Stomach (tissue), 9 donors: ENCODE results near the gene TBATA. TPM values are rescaled to one million over a fixed set of nuclear protein-coding genes. Genes with fewer than 3 reads are reported as not detected.

Experiments used
- DNase-seq, 2 donors: peaks; one replicate each; pipeline versions ENCODE4 v3.0.0 to v3.0.0-alpha.2; 2013 to 2019
- H3K27ac ChIP-seq, 5 donors: fragments of 200-600 bp in 4 of 5; sonication (generic) in 4 of 5; one replicate each; pipeline ENCODE4 v1.5.1; 2013 to 2019; ENCODE audit warnings: mild to moderate bottlenecking in 1 of 5, moderate library complexity in 1 of 5
- H3K27me3 ChIP-seq, 3 donors: fragments of 200-600 bp; sonication (generic); one replicate each; pipeline ENCODE4 v1.5.1; 2017 to 2019; ENCODE audit warnings: mixed run types in 1 of 3
- H3K36me3 ChIP-seq, 4 donors: fragments of 200-600 bp; sonication (generic); 1 replicate in 3 of 4; 2 replicates in 1 of 4; pipeline ENCODE4 v1.5.1; 2016 to 2019
- H3K4me1 ChIP-seq, 4 donors: fragments of 200-600 bp; sonication (generic); one replicate each; pipeline ENCODE4 v1.5.1; 2016 to 2019
- H3K4me3 ChIP-seq, 4 donors: fragments of 200-600 bp; sonication (generic) in 3 of 4; one replicate each; pipeline ENCODE4 v1.5.1; 2016 to 2019; ENCODE audit warnings: mild to moderate bottlenecking in 1 of 4
- H3K9me3 ChIP-seq, 4 donors: fragments of 200-600 bp; sonication (generic); one replicate each; pipeline ENCODE4 v1.5.1; 2016 to 2019
- EP300 ChIP-seq: sonication (generic); formaldehyde crosslinking; IDR thresholded peaks from one replicate; pipeline ENCODE4 v1.6.1; 2017; ENCODE audit warnings: antibody characterized with exemption
- POLR2A ChIP-seq, 4 donors: fragments of 450-650 bp; IDR thresholded peaks; one replicate each; pipeline ENCODE4 v1.6.1; 2016; ENCODE audit warnings: antibody characterized with exemption in 4 of 4, control low read depth in 2 of 4, mild to moderate bottlenecking in 1 of 4, moderate library complexity in 1 of 4
- POLR2AphosphoS5 ChIP-seq, 3 donors: sonication (generic); formaldehyde crosslinking; IDR thresholded peaks; one replicate each; pipeline ENCODE4 v1.6.1; 2016; ENCODE audit warnings: antibody characterized with exemption in 3 of 3
- WGBS, 5 donors: extraction: QIAGEN DNeasy Blood & Tissue Kit in 3 of 5; methylation state at CpG; one replicate each; pipeline versions ENCODE4 v1.1.5 to v1.1.7; 2013 to 2018; 5-methylcytosine and 5-hydroxymethylcytosine counted together
- intact Hi-C: fragments of 100-400 bp; cut with DNase I; formaldehyde crosslinking; loops from one replicate; pipeline ENCODE4 v1.15.1; 2023; ENCODE audit warnings: low total_unique reads
- polyA plus RNA-seq, 3 donors: library from polyadenylated mRNA; stranded (reverse); fragments of 200-250 nt; gene quantifications; one replicate each; pipeline ENCODE4 v1.2.3, GENCODE V29; 2013
- total RNA-seq, 5 donors: library from RNA; depleted of rRNA; stranded (reverse); fragments of >200 nt; gene quantifications; one replicate each; pipeline versions ENCODE4 v1.1.0 to v1.2.3, GENCODE V29; 2014 to 2016
- TF ChIP-seq, protein P1 (sequence below), 7 experiments: fragments of 450-650 bp in 4 of 7; fragments of 200-600 bp in 3 of 7; sonication (generic) in 3 of 7; IDR thresholded peaks; one replicate each; pipeline ENCODE4 v1.5.1; 2016 to 2019; ENCODE audit warnings: antibody characterized with exemption in 7 of 7, control low read depth in 2 of 7, mild to moderate bottlenecking in 1 of 7
- donor health status: healthy with polysubstance abuse.
- donor health status: Bipolar disorder and iron deficiency.
- donor health status: healthy.

Gene TBATA
- total and polyA plus RNA-seq, 8 donors = not detected

DNA sequence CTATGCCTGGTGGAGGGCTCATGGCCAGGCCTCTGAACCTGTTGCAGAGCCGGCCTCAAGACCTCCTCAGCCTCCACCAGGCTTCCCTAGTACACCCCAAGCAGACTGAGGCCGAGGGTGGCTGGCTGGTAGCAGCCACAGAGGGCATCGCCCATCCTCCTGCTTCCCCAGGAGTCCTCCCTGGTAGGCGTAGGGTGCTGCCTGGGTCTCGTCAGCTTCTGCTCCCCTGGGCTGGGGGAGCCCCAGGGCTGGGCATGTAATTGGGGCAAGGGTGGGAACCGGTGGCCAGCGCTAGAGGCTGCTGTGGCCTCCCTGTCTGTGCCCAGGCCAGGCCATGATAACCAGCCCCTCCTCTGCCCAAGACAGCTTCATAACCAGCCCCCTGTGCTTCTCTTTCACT is 32.6 kb downstream of the TBATA start:
- Histone ChIP-seq H3K36me3 (no peaks in the 10 kb centered on the region), H3K27me3 (no peaks in the 10 kb centered on the region), H3K9me3 (no peaks in the 10 kb centered on the region), H3K27ac (no peak overlapping the region), H3K4me1 (no peaks in the 10 kb centered on the region), H3K4me3 (no peak overlapping the region)
- intact Hi-C loops = loop anchor here (10.0 kb wide), 1 partner anchor 298 kb away; no protein-coding TSS in a partner anchor
- TF ChIP-seq, protein P1, sequence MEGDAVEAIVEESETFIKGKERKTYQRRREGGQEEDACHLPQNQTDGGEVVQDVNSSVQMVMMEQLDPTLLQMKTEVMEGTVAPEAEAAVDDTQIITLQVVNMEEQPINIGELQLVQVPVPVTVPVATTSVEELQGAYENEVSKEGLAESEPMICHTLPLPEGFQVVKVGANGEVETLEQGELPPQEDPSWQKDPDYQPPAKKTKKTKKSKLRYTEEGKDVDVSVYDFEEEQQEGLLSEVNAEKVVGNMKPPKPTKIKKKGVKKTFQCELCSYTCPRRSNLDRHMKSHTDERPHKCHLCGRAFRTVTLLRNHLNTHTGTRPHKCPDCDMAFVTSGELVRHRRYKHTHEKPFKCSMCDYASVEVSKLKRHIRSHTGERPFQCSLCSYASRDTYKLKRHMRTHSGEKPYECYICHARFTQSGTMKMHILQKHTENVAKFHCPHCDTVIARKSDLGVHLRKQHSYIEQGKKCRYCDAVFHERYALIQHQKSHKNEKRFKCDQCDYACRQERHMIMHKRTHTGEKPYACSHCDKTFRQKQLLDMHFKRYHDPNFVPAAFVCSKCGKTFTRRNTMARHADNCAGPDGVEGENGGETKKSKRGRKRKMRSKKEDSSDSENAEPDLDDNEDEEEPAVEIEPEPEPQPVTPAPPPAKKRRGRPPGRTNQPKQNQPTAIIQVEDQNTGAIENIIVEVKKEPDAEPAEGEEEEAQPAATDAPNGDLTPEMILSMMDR (IDR thresholded peaks at IDR 0.05) = no peak
- no peak for TF ChIP-seq EP300
- TF ChIP-seq POLR2AphosphoS5 (IDR thresholded peaks at IDR 0.05) = no peak
- TF ChIP-seq POLR2A (IDR thresholded peaks at IDR 0.05) = no peak
- 84 to 100% (median 91%) methylated on average over 1 to 7 of the region's 7 CpGs for WGBS, 5 donors
- DNase-seq = no peak

DNA sequence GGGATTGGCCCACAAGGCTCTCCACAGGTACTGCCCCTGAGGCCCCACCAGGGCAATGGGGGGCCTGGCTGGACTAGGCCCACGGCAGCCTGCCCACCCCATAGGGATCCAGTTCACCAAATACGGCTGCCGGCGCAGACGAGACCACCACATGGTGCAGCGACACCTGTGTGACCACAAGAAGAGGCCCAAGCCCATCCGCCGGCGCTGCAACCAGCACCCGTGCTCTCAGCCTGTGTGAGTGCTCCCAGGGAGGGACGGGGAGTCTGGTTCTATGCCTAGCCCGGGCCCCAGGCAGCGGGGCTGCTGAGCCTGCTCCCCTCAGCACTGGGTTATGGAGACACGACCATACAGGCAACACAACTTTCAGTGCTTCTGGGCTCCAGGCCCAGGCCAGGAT is 33.2 kb downstream of the TBATA start:
- TF ChIP-seq EP300 (no peak), POLR2AphosphoS5 (IDR thresholded peaks at IDR 0.05) (no peak), POLR2A (IDR thresholded peaks at IDR 0.05) (no peak)
- TF ChIP-seq, protein P1 (IDR thresholded peaks at IDR 0.05) = no peak
- DNase-seq = no peak
- Histone ChIP-seq H3K9me3 (no peaks in the 10 kb centered on the region), H3K27ac (no peak overlapping the region), H3K4me1 (no peaks in the 10 kb centered on the region), H3K36me3 (no peaks in the 10 kb centered on the region), H3K27me3 (no peaks in the 10 kb centered on the region), H3K4me3 (no peak overlapping the region)
- intact Hi-C loops = loop anchor here (10.0 kb wide), 1 partner anchor 297 kb away; no protein-coding TSS in a partner anchor
- 85 to 95% (median 91%) methylated on average over 3 to 14 of the region's 14 CpGs for WGBS, 5 donors

DNA sequence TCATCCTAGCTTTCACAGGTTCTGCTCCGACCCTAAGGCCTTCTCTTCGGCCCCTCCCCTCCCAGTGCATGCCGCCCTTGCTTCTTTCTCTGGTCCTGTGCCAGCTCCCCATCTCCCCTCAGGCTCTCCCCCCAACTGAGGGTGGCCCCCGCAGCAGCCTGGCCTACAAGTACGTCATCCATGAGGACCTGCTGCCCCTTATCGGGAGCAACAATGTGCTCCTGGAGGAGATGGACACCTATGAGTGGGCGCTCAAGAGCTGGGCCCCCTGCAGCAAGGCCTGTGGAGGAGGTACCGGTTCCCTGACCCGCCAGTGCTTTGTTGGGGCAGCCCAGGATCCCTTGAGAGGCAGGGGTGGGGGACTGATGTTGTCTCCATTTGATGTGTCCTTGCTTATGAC is 33.8 kb downstream of the TBATA start:
- TF ChIP-seq POLR2AphosphoS5 (IDR thresholded peaks at IDR 0.05) = no peak
- TF ChIP-seq, protein P1 (IDR thresholded peaks at IDR 0.05) = no peak
- TF ChIP-seq EP300 = no peak
- TF ChIP-seq POLR2A (IDR thresholded peaks at IDR 0.05) = no peak
- H3K9me3 ChIP-seq = no peaks in the 10 kb centered on the region
- no peak for DNase-seq
- no peaks in the 10 kb centered on the region for H3K27me3 ChIP-seq
- no peak overlapping the region for H3K4me3 ChIP-seq
- WGBS, 5 donors = 90 to 97% (median 93%) methylated on average over 6 to 9 of the region's 9 CpGs
- no peaks in the 10 kb centered on the region for H3K36me3 ChIP-seq
- intact Hi-C loops = loop anchor here (10.0 kb wide), 1 partner anchor 297 kb away; no protein-coding TSS in a partner anchor
- H3K27ac ChIP-seq = no peak overlapping the region
- no peaks in the 10 kb centered on the region for H3K4me1 ChIP-seq

DNA sequence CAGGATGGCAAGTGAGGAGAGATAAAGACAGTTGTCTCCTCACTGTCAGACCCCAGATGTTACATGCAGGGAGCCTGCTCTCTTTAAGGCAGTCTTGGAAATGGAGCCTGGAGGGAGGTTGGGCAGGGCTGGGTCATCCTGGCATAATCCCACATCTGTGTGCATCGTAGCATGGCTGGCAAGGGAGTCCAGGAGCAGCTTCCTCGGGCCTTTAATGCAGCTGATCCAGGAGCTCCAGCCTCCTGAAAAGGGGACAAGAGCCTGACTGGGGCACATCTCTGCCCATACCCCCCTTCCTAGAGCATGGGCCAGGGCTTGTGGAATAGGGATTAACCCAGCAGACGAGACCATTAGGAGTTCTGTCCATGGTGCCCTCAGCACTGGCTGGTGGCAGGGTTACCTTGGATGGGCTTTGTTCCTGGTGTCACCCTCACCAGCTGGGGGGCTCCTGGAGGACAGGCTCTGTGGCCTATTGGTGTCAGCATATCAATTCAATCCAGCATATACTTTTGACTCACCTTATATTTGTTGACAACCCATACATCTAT is 34.9 kb downstream of the TBATA start:
- no peaks in the 10 kb centered on the region for H3K36me3 ChIP-seq
- DNase-seq = no peak
- TF ChIP-seq, protein P1 (IDR thresholded peaks at IDR 0.05) = no peak
- TF ChIP-seq POLR2A (IDR thresholded peaks at IDR 0.05) (no peak), EP300 (no peak), POLR2AphosphoS5 (IDR thresholded peaks at IDR 0.05) (no peak)
- no peak overlapping the region for H3K4me3 ChIP-seq
- no peak overlapping the region for H3K27ac ChIP-seq
- no peaks in the 10 kb centered on the region for H3K4me1 ChIP-seq
- WGBS, 5 donors = 49 to 77% (median 69%) methylated on average over 3 of the region's 3 CpGs
- intact Hi-C loops = loop anchor here (10.0 kb wide), 1 partner anchor 295 kb away; no protein-coding TSS in a partner anchor
- H3K9me3 ChIP-seq = no peaks in the 10 kb centered on the region
- no peaks in the 10 kb centered on the region for H3K27me3 ChIP-seq
